Breast epithelium (tissue), 4 donors: Measurements from ENCODE around the gene NIF3L1. TPM values are rescaled to one million over a fixed set of nuclear protein-coding genes. Genes with fewer than 3 reads are reported as not detected.
"Not testable (repeated sequence)": the region's sequence is repeated elsewhere in the genome, so short reads cannot be mapped to it uniquely, and the experiment has no call there.

ENCODE experiments used
- DNase-seq, 2 donors: peaks; one replicate each; pipeline ENCODE4 v3.0.0-alpha.2; 2019; ENCODE audit warnings: low spot score in 2 of 2
- H3K27ac ChIP-seq, 2 donors: fragments of 200-600 bp; sonication (generic) in 1 of 2; one replicate each; pipeline ENCODE4 v1.5.1; 2016 to 2019; ENCODE audit warnings: mild to moderate bottlenecking in 1 of 2
- H3K27me3 ChIP-seq, 2 donors: fragments of 200-600 bp; sonication (generic) in 1 of 2; one replicate each; pipeline versions ENCODE4 v1.5.1 to v1.6.0; 2017 to 2019; ENCODE audit warnings: control low read depth in 1 of 2, mild to moderate bottlenecking in 1 of 2
- H3K36me3 ChIP-seq: fragments of 200-600 bp; one replicate; pipeline ENCODE4 v1.5.1; 2019
- H3K4me1 ChIP-seq, 2 donors: fragments of 200-600 bp; sonication (generic); one replicate each; pipeline ENCODE4 v1.5.1; 2016 to 2019; ENCODE audit warnings: control low read depth in 1 of 2
- H3K4me3 ChIP-seq, 3 donors: fragments of 200-600 bp; sonication (generic); 1 replicate in 2 of 3; 2 replicates in 1 of 3; pipeline ENCODE4 v1.5.1; 2016 to 2019; ENCODE audit warnings: mild to moderate bottlenecking in 3 of 3, moderate library complexity in 2 of 3
- H3K9me3 ChIP-seq, 2 donors: fragments of 200-600 bp; sonication (generic) in 1 of 2; one replicate each; pipeline ENCODE4 v1.5.1; 2016 to 2019; ENCODE audit warnings: control low read depth in 1 of 2
- POLR2A ChIP-seq: fragments of 450-650 bp; IDR thresholded peaks from one replicate; pipeline ENCODE4 v1.6.1; 2016; ENCODE audit warnings: antibody characterized with exemption, mild to moderate bottlenecking, moderate library complexity
- POLR2AphosphoS5 ChIP-seq, 3 donors: sonication (generic); formaldehyde crosslinking; IDR thresholded peaks; one replicate each; pipeline ENCODE4 v1.6.1; 2017; ENCODE audit warnings: antibody characterized with exemption in 3 of 3
- intact Hi-C: fragments of 100-400 bp; cut with DNase I; formaldehyde crosslinking; loops from one replicate; pipeline ENCODE4 v1.15.1; 2023; ENCODE audit warnings: low total_unique reads
- total RNA-seq, 3 donors: library from RNA; depleted of rRNA; stranded (reverse); fragments of >200 nt; gene quantifications; one replicate each; pipeline ENCODE4 v1.1.0, GENCODE V29; 2016
- TF ChIP-seq, protein P1 (sequence below), 3 donors: fragments of 450-650 bp; IDR thresholded peaks; one replicate each; pipeline ENCODE4 v1.5.1; 2016 to 2017; ENCODE audit warnings: antibody characterized with exemption in 3 of 3, mild to moderate bottlenecking in 3 of 3, moderate library complexity in 3 of 3

NIF3L1 gene
- total RNA-seq, 3 donors from 2014 or later, result 20.3 to 34.0 (median 26.5) TPM

GRCh38 chr2:200873560-200873959, 15.6 kb upstream of the NIF3L1 start:
- Histone ChIP-seq H3K9me3 (no peaks in the 10 kb centered on the region), H3K4me3 (no peak overlapping the region), H3K4me1 (no peaks in the 10 kb centered on the region), H3K36me3 (no peaks in the 10 kb centered on the region), H3K27me3 (no peaks in the 10 kb centered on the region), H3K27ac (no peak overlapping the region)
- intact Hi-C loops, result no loop called here
- DNase-seq, result no peak
- TF ChIP-seq POLR2A (no peak), POLR2AphosphoS5 (IDR thresholded peaks at IDR 0.05) (no peak)
- TF ChIP-seq, protein P1, sequence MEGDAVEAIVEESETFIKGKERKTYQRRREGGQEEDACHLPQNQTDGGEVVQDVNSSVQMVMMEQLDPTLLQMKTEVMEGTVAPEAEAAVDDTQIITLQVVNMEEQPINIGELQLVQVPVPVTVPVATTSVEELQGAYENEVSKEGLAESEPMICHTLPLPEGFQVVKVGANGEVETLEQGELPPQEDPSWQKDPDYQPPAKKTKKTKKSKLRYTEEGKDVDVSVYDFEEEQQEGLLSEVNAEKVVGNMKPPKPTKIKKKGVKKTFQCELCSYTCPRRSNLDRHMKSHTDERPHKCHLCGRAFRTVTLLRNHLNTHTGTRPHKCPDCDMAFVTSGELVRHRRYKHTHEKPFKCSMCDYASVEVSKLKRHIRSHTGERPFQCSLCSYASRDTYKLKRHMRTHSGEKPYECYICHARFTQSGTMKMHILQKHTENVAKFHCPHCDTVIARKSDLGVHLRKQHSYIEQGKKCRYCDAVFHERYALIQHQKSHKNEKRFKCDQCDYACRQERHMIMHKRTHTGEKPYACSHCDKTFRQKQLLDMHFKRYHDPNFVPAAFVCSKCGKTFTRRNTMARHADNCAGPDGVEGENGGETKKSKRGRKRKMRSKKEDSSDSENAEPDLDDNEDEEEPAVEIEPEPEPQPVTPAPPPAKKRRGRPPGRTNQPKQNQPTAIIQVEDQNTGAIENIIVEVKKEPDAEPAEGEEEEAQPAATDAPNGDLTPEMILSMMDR (IDR thresholded peaks at IDR 0.05), result no peak

- H3K4me1 ChIP-seq, result no peaks in the 10 kb centered on the region
- intact Hi-C loops, result no loop called here
- H3K36me3 ChIP-seq, result no peaks in the 10 kb centered on the region
- H3K4me3 ChIP-seq, result no peak overlapping the region
- H3K27ac ChIP-seq, result no peak overlapping the region
- H3K27me3 ChIP-seq, result no peaks in the 10 kb centered on the region
- no peak for DNase-seq
- no peaks in the 10 kb centered on the region for H3K9me3 ChIP-seq
- TF ChIP-seq POLR2A (no peak), POLR2AphosphoS5 (IDR thresholded peaks at IDR 0.05) (no peak)
- TF ChIP-seq, protein P1 (IDR thresholded peaks at IDR 0.05), result no peak
Measured at GRCh38 chr2:200877443-200877842, 11.7 kb upstream of the NIF3L1 start.

DNA sequence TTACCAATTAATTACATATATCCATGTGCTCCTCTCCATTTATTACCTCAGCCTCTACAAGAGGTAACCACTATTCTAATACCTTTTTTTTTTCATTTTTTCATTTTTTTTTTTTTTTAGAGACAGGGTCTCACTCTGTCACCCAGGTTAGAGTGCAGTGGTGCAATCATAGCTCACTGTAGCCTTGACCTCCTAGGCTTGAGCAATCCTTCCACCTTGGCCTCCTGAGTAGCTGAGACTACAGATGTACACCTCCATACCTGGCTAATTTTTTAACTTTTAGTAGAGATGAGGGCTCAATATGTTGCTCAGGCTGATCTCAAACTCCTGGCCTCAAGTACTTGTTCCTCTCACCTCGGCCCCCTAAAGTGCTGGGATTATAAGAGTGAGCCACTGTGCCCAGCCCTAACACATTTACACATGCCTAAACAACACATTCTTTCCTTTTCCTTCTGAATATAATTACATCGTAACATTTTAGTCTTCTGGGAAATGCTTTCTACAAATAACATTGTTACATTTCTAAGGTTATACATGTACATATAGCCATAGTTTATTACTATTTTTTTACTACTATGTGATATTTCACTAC, 10.8 kb upstream of the NIF3L1 start:
- H3K4me1 ChIP-seq, result no peaks in the 10 kb centered on the region
- H3K9me3 ChIP-seq, result no peaks in the 10 kb centered on the region
- no peak overlapping the region for H3K4me3 ChIP-seq
- intact Hi-C loops, result no loop called here
- no peak for DNase-seq
- no peaks in the 10 kb centered on the region for H3K27me3 ChIP-seq
- no peaks in the 10 kb centered on the region for H3K36me3 ChIP-seq
- H3K27ac ChIP-seq, result no peak overlapping the region
- TF ChIP-seq, protein P1 (IDR thresholded peaks at IDR 0.05), result no peak
- TF ChIP-seq POLR2AphosphoS5 (IDR thresholded peaks at IDR 0.05) (no peak), POLR2A (no peak)

DNA sequence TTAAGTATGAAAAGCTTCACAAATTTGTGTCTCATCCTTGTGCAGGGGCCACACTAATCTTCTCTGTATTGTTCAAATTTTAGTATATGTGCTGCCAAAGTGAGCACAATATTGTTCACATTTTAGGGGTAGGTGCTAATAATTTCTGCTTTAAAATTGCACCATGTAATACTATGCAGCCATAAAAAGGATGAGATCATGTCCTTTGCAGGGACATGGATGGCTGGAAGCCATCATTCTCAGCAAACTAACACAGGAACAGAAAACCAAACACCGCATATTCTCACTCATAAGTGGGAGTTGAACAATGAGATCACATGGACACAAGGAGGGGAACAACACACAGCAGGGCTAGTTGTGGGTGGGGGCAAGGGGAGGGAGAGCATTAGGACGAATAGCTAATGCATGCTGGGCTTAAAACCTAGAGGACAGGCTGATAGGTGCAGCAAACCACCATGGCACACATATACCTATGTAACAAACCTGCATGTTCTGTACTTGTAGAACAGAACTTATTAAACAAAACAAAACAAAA, 7.4 kb upstream of the NIF3L1 start:
- H3K4me3 ChIP-seq, intact Hi-C loops, H3K4me1 ChIP-seq, DNase-seq, H3K27ac ChIP-seq, H3K36me3 ChIP-seq, H3K27me3 ChIP-seq, H3K9me3 ChIP-seq: not testable (repeated sequence)

- Histone ChIP-seq H3K4me1 (no peaks in the 10 kb centered on the region), H3K27me3 (no peaks in the 10 kb centered on the region), H3K9me3 (no peaks in the 10 kb centered on the region), H3K36me3 (peaks cover 7% of the 10 kb centered on the region), H3K27ac (no peak overlapping the region), H3K4me3 (no peak overlapping the region)
- DNase-seq, result no peak
- TF ChIP-seq, protein P1 (IDR thresholded peaks at IDR 0.05), result no peak
- TF ChIP-seq POLR2AphosphoS5 (IDR thresholded peaks at IDR 0.05) (no peak), POLR2A (no peak)
- intact Hi-C loops, result no loop called here
Measured at GRCh38 chr2:200899482-200899881, 10.3 kb downstream of the NIF3L1 start.
